Parathyroid adenoma (tissue), 2 donors: Measurements from ENCODE around the gene CDH12.

Experiments used
- H2AFZ ChIP-seq: fragments of 300-600 bp; sonication (generic); one replicate; pipeline ENCODE4 v1.7.0; 2017; ENCODE audit warnings: antibody characterized with exemption, mild to moderate bottlenecking
- H3K27ac ChIP-seq: fragments of 300-600 bp; sonication (generic); one replicate; pipeline ENCODE4 v1.7.0; 2017
- H3K27me3 ChIP-seq: fragments of 300-600 bp; sonication (generic); one replicate; pipeline ENCODE4 v1.7.0; 2017; ENCODE audit warnings: low read length; ENCODE audit not compliant: control insufficient read depth, insufficient read depth
- H3K36me3 ChIP-seq: fragments of 300-600 bp; sonication (generic); one replicate; pipeline ENCODE4 v1.7.0; 2017; ENCODE audit warnings: low read length; ENCODE audit not compliant: control insufficient read depth, insufficient read depth
- H3K4me1 ChIP-seq: fragments of 300-600 bp; sonication (generic); one replicate; pipeline ENCODE4 v1.7.0; 2017; ENCODE audit warnings: control low read depth
- H3K4me2 ChIP-seq: fragments of 300-600 bp; sonication (generic); one replicate; pipeline ENCODE4 v1.7.0; 2017; ENCODE audit warnings: low read length
- H3K4me3 ChIP-seq: fragments of 300-600 bp; sonication (generic); one replicate; pipeline ENCODE4 v1.7.0; 2017; ENCODE audit warnings: low read depth, low read length
- H3K79me2 ChIP-seq: fragments of 300-600 bp; sonication (generic); one replicate; pipeline ENCODE4 v1.7.0; 2017; ENCODE audit warnings: control low read depth
- H3K9ac ChIP-seq: fragments of 300-600 bp; sonication (generic); one replicate; pipeline ENCODE4 v1.7.0; 2017; ENCODE audit warnings: mild to moderate bottlenecking
- H3K9me3 ChIP-seq: fragments of 300-600 bp; sonication (generic); one replicate; pipeline ENCODE4 v1.7.0; 2017; ENCODE audit warnings: low read length; ENCODE audit not compliant: control insufficient read depth
- TF ChIP-seq, protein P1 (sequence below): fragments of 300-600 bp; sonication (generic); IDR thresholded peaks from one replicate; pipeline ENCODE4 v1.7.0; 2017; ENCODE audit warnings: antibody characterized with exemption, mild to moderate bottlenecking
- donor health status: primary hyperparathyroidism.

CDH12 gene

DNA sequence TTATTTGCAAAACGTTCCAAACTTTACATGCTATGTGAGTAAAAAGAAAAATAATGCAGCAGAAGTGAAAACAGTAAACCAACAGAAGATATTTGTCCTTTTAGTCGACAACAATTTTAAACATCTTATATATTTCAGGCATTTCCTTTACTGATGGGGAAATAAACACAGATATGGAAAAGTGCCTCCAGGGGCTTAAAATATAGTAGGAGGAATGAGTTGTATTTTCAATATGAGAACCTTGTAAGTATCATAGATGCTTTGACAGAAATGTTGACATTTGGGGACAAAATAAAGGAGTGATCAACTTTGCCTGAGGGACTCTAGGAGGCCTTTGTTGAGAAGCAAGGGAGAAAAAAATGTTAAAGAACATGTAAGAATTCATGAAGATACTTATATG lies 1043.5 kb downstream of the CDH12 start:
- H3K36me3 ChIP-seq, result no peaks in the 10 kb centered on the region
- no peak overlapping the region for H3K9ac ChIP-seq
- H3K27ac ChIP-seq, result no peak overlapping the region
- H2AFZ ChIP-seq, result no peak overlapping the region
- TF ChIP-seq, protein P1, sequence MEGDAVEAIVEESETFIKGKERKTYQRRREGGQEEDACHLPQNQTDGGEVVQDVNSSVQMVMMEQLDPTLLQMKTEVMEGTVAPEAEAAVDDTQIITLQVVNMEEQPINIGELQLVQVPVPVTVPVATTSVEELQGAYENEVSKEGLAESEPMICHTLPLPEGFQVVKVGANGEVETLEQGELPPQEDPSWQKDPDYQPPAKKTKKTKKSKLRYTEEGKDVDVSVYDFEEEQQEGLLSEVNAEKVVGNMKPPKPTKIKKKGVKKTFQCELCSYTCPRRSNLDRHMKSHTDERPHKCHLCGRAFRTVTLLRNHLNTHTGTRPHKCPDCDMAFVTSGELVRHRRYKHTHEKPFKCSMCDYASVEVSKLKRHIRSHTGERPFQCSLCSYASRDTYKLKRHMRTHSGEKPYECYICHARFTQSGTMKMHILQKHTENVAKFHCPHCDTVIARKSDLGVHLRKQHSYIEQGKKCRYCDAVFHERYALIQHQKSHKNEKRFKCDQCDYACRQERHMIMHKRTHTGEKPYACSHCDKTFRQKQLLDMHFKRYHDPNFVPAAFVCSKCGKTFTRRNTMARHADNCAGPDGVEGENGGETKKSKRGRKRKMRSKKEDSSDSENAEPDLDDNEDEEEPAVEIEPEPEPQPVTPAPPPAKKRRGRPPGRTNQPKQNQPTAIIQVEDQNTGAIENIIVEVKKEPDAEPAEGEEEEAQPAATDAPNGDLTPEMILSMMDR, result no peak
- no peaks in the 10 kb centered on the region for H3K79me2 ChIP-seq
- no peaks in the 10 kb centered on the region for H3K9me3 ChIP-seq
- H3K4me3 ChIP-seq, result no peak overlapping the region
- no peak overlapping the region for H3K4me2 ChIP-seq
- no peaks in the 10 kb centered on the region for H3K4me1 ChIP-seq
- no peaks in the 10 kb centered on the region for H3K27me3 ChIP-seq

DNA sequence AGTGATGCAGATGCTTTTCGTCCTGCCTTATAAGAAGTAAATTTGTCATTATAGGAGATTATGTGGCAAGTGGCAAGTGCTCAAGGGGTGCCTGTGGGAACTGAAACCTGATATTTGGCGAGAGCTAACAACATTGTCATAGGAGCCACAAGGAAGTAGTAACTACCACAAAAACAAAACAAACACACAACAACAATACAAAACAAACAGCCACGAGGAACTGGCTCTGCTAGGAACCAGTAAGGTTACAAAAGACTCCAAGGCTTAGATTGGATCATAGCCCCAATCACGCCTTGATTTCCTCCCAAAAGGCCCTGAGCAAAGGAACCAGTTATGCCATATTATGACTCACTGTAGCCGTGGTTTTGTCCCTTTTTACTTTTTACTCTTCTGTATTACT lies 1045.2 kb downstream of the CDH12 start:
- Histone ChIP-seq H3K4me1 (no peaks in the 10 kb centered on the region), H3K36me3 (no peaks in the 10 kb centered on the region), H3K27me3 (no peaks in the 10 kb centered on the region), H3K27ac (no peak overlapping the region), H3K4me2 (no peak overlapping the region), H3K9me3 (no peaks in the 10 kb centered on the region), H2AFZ (no peak overlapping the region), H3K9ac (no peak overlapping the region), H3K79me2 (no peaks in the 10 kb centered on the region), H3K4me3 (no peak overlapping the region)
- TF ChIP-seq, protein P1, result no peak

DNA sequence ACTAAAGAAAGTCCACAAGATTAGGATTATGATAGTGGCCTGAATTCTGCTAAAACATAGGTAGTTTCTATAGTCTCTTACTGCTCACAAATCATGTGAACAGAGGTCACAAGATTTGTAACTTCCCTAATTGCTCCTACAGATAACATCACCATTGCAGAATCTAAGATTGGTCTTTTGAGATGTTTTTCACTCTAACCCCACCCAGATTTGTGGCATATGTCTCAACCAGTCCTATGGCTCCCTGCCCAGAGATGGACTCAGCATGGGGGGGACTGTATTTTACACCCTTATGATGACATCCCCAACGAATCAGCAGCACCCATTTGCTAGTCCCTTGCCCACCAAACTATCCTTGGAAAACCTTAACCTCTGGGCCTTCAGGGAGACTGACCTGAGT lies 1046.2 kb downstream of the CDH12 start:
- no peak overlapping the region for H3K4me3 ChIP-seq
- no peaks in the 10 kb centered on the region for H3K36me3 ChIP-seq
- H3K9me3 ChIP-seq, result no peaks in the 10 kb centered on the region
- no peaks in the 10 kb centered on the region for H3K4me1 ChIP-seq
- H3K9ac ChIP-seq, result no peak overlapping the region
- H3K27ac ChIP-seq, result no peak overlapping the region
- no peak overlapping the region for H2AFZ ChIP-seq
- no peak overlapping the region for H3K4me2 ChIP-seq
- H3K79me2 ChIP-seq, result no peaks in the 10 kb centered on the region
- TF ChIP-seq, protein P1, result no peak
- H3K27me3 ChIP-seq, result no peaks in the 10 kb centered on the region

DNA sequence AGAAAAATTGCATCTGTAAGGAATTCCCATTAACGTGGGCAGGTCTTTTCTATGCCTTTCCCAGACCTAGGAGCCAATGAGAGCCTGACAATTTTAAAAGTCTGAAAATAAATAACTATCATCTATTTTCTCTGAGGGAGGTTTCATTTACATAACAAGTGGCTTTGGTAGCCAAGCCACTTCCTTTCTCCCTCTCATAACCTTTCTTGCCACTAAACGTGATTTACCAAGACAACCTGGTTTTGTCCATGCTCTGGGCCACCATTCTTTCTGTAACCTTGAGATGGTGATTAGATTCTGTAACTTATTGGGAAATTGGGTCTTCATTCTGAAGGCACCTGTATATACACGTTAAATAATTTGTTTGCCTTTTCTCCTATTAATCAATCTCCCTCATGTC lies 1046.9 kb downstream of the CDH12 start:
- no peaks in the 10 kb centered on the region for H3K27me3 ChIP-seq
- H2AFZ ChIP-seq, result no peak overlapping the region
- no peaks in the 10 kb centered on the region for H3K4me1 ChIP-seq
- no peak overlapping the region for H3K9ac ChIP-seq
- no peaks in the 10 kb centered on the region for H3K36me3 ChIP-seq
- no peaks in the 10 kb centered on the region for H3K9me3 ChIP-seq
- H3K27ac ChIP-seq, result no peak overlapping the region
- H3K79me2 ChIP-seq, result no peaks in the 10 kb centered on the region
- TF ChIP-seq, protein P1, result no peak
- no peak overlapping the region for H3K4me3 ChIP-seq
- H3K4me2 ChIP-seq, result no peak overlapping the region

DNA sequence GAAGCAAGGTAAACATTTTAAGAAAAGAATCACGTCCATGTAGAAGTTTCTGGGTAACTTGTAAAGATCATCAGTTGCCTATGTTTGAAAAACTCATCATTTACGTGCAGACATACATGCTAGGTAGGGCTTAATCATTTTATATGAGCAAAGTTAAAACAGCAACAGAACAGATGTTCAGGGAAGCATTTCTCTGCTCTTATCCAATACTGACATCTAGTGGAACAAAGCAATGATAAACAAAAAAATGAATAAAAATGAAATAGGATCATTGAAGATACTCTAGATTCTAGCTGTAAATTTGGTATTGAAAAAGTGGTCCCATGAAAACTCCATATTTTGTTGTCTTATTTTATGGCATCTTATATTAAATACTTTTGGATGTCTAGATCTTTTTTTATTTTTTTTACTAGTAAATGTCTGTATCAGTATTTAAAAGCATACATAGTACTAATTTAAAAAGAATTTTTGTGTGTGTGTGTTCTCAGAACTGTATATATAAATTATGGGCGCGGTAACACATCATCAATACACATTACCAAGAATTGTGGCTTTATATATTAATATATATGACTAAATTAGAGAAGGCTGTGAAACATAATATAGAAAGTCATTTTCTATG lies 1050.2 kb downstream of the CDH12 start:
- Histone ChIP-seq H2AFZ (no peak overlapping the region), H3K9ac (no peak overlapping the region), H3K79me2 (no peaks in the 10 kb centered on the region), H3K4me2 (no peak overlapping the region), H3K36me3 (no peaks in the 10 kb centered on the region), H3K4me3 (no peak overlapping the region), H3K27me3 (no peaks in the 10 kb centered on the region), H3K9me3 (no peaks in the 10 kb centered on the region), H3K4me1 (no peaks in the 10 kb centered on the region), H3K27ac (no peak overlapping the region)
- TF ChIP-seq, protein P1, result peak; percentile 14
